GM21786 (cell line): ENCODE results near the gene PPP3CB.
A peak's percentile ranks its signal among the peaks of the same experiment; 100 is the strongest.
"Not testable (repeated sequence)": the region's sequence is repeated elsewhere in the genome, so short reads cannot be mapped to it uniquely, and the experiment has no call there.

Experiments
- ATAC-seq: cut with Tn5 transposase; IDR thresholded peaks from one replicate; pipeline ENCODE4 v1.9.1; 2021; ENCODE audit not compliant: unreplicated experiment

The PPP3CB gene

GRCh38 chr10:73416571-73416970, 79.3 kb downstream of the PPP3CB start:
- ATAC-seq = no peak

GRCh38 chr10:73414230-73414945, 81.4 kb downstream of the PPP3CB start:
- ATAC-seq = peak; percentile 25

GRCh38 chr10:73413528-73414229, 82.1 kb downstream of the PPP3CB start, which contains the start of gene ANXA7:
Gene ANXA7 (minus strand): TSS chr10:73414058. CDS start chr10:73400856, 13,202 bp downstream.
- peak; percentile 89 for ATAC-seq

GRCh38 chr10:73413108-73413527, 82.7 kb downstream of the PPP3CB start:
- peak; percentile 23 for ATAC-seq

- no peak for ATAC-seq
These were observed 84.9 kb downstream of the PPP3CB start for GRCh38 chr10:73410897-73411296.

DNA sequence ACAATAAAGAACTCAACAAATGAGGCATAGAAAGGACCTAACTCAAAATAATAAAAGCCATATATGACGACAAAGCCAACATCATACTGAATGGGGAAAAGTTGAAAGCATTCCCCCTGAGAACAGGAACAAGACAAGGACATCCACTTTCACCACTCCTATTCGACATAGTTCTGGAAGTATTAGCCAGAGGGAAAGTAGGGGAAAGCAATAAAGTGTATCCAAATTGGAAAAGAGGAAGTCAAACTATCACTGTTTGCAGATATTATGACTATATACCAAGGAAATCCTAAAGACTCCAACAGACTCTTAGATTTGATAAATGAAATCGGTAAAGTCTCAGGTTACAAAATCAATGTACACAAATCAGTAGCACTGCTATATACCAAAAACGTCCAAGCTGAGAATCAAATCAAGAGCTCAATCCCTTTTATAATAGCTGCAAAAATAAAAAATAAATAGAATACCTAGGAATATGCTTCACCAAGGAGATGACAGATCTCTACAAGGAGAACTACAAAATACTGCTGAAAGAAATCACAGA, 86.8 kb downstream of the PPP3CB start:
- no peak for ATAC-seq

DNA sequence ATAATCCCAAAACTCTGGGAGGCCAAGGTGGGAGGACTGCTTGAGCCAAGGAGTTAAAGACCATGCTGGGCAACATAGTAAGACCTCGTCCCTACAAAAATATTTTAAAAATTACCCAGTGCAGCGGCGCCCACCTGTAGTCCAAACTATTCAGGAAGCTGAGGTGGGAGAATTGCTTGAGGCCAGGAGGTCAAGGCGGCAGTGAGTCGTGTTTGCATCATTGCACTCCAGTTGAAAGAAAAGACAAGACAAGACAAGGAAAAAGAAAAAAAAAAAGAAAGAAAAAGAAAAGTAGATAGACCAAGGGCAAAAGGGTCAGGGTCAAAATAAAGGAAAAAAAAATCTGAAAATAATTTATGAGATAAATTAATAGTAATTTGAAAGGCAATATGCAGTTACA, 87.8 kb downstream of the PPP3CB start:
- no peak for ATAC-seq

DNA sequence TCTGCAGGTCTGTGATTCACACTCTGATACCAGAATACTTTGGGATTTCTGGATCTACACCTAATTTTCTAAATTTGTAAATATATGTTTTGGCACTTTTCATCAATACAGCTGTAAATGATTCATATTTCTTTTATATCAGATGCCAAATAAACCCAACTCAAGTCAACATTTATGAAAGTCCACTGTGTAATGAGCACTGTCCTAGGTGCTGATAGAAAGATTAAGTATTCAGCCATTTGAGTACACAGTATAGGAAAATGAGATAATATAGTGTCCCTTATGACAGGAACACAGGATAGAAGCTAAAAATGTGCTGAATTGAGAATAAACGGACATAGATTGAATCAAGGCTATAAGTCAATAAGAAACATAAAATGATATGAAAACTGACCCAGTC, 88.3 kb downstream of the PPP3CB start:
- ATAC-seq = no peak

GRCh38 chr10:73406846-73407245, 89.0 kb downstream of the PPP3CB start:
- ATAC-seq = no peak

- no peak for ATAC-seq
These were observed 90.3 kb downstream of the PPP3CB start for GRCh38 chr10:73405556-73405955.

- no peak for ATAC-seq
These were observed 91.1 kb downstream of the PPP3CB start for GRCh38 chr10:73404690-73405089.

DNA sequence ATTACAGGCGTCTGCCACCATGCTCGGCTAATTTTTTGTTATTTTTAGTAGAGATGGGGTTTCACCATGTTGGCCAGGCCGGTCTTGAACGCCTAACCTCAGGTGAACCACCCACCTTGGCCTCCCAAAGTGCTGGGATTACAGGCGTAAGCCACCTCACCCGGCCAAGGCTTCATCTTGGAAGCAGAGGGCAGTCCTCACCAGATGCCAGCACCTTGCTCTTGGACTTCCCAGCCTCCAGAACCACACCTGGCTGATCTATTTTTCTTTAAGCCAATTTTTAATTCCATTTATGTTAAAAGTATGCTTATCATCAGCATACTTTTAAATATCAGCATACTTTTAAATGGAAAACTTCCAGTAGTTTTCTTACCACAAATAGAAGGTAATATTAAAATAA, 94.2 kb downstream of the PPP3CB start:
- ATAC-seq = no peak

GRCh38 chr10:73399063-73399462, 96.8 kb downstream of the PPP3CB start:
- no peak for ATAC-seq

GRCh38 chr10:73398024-73398423, 97.8 kb downstream of the PPP3CB start:
- ATAC-seq = no peak

GRCh38 chr10:73394325-73394724, 101.5 kb downstream of the PPP3CB start:
- not testable (repeated sequence) for ATAC-seq

- no peak for ATAC-seq
These were observed 107.6 kb downstream of the PPP3CB start for GRCh38 chr10:73388228-73388627.

DNA sequence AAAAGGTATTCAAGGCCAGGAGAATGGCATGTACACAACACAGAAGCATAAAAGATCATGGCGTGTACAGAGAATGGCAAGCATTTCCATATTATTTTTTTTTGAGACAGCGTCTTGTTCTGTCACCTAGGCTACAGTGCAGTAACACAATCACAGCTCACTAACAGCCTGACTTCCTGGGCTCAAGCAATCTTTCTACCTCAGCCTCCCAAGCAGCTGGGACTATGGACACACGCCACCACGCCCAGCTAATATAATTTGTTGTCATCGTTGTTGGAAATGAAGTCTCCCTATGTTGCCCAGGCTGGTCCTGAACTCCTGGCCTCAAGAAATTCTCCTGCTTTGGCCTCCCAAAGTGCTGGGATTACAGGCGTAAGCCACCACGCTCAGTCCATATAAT, 109.2 kb downstream of the PPP3CB start:
- no peak for ATAC-seq
